GM18520 (cell line): Measurements from ENCODE around the gene RPN1.

ENCODE experiments used
- ATAC-seq: cut with Tn5 transposase; IDR thresholded peaks from one replicate; pipeline ENCODE4 v1.9.1; 2021; ENCODE audit not compliant: unreplicated experiment

RPN1 gene

DNA sequence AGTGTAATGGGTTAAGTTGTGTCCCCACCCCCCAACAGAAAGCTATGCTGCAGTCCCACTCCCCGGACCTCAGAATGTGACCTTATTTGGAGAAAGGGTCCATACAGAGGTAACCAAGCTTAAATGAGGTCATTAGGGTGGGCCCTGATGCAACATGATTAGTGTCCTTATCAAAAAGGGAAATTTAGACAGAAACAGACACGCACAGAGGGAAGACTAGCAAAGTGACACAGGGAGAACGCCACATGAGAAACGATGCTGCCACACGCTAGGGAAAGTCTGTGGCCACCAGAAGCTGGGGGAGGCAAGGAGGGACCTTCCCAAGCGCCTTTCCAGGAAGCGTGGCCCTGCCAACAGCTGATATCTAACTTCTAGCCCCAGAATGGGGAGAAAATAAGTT, 65.4 kb downstream of the RPN1 start:
- ATAC-seq: no peak

DNA sequence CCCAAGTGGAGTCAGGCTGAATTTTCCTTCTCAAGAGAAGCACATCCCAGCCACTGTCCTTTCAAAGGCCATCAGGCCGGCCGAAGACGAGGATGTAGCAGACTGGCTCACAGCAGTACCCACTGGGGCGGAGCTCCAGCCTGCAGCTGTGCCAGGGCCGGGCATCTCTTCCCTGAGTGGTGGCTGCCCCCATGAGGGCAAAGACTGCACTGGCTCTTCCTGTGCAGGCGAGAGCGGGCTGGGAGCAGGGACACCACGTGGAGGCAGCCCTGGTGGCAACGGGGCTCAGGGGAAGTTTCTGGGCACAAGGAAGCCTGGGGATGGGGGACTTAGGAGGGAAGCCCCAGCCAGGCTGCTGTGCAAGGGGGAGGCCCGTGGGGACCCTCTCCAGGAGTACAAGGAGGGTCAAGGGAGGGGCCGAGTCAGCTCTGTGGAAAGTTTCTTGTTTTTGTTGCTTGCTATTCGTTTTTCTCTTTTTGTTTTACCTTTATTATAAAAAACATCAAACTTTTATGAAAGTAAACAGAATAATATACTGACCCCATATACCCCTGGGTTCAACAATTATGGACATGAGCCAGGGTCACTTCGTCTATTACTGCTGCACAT, 66.1 kb downstream of the RPN1 start:
- ATAC-seq: no peak

GRCh38 chr3:128581566-128581965, 69.1 kb downstream of the RPN1 start:
- no peak for ATAC-seq

DNA sequence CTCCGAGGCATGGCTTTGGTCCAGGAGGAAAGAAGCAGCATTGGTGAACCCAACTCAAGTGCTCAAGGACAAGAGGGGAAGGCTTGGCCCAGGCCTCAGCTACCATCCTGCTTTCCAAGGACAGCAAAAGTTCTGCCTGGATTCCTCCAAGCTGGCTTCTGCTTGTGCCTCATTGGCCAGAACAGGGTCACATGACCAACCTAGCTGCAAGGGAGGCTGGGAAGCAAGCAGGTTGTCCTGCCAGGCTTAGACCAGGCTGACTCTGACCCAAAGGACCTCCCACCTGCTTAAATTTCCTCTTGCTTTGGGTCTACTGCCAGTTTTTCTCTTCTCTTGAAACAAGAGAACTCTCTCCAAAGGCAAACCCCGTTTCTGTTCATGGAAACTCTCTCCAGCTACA, 70.7 kb downstream of the RPN1 start:
- ATAC-seq: no peak

DNA sequence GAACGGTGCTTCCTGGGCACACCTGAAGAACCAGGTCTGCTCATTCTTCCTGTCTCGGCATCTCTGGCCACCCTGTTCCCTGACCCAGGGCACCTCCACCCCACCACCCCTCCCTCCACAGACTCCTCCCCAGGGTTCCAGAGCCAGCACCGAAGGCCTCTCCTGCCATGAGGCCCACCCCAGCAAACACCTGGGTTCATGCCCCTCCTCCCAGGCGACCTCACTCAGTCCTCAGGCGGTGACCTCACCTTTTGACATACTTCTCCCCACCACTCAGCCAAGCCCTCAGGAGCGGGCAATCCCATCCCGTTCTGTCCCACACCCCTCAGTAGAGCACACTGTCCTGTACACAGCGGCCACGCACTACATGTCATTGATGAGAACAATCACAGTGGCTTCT, 72.3 kb downstream of the RPN1 start:
- ATAC-seq: no peak

DNA sequence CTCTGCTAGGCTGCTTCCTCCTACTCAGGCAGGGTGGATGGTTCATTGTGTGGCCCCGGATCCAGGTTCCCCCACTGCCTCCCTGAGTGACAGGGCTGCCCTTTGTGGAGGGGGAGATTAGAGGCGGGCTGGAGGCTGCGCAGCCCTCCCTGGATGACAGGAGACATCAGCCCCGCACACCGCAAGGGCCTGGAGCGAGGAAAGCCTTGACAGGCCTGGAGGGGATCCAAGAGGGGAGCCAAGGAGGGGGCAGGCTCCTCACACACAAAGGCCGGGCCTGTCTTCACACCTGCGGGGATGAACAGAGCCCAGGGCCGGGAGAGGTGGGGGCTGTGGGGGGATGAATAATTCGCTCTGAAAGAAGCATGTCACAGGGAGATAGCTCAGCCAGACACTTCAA, 72.9 kb downstream of the RPN1 start:
- no peak for ATAC-seq

DNA sequence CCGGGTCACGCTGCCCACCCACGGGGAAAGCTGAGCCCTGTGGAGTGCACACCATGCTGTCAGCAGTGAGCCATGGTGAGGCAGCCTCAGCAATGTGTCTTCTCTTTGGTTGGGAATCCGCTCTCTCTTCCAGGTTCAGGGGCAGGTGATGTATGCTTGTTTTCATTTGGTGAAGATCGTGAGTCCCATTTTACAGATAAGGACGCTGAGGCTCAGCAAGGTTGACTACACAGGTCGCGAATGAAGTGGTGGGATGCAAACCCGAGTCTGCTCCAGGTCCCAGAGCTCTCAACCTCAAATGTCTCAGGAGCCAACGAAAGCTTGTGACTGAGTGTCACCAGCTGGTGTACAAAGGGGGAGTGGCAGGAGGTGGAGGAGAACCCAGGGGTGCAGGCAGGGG, 74.3 kb downstream of the RPN1 start:
- no peak for ATAC-seq

- no peak for ATAC-seq
These were observed 74.8 kb downstream of the RPN1 start for GRCh38 chr3:128575777-128576176.

DNA sequence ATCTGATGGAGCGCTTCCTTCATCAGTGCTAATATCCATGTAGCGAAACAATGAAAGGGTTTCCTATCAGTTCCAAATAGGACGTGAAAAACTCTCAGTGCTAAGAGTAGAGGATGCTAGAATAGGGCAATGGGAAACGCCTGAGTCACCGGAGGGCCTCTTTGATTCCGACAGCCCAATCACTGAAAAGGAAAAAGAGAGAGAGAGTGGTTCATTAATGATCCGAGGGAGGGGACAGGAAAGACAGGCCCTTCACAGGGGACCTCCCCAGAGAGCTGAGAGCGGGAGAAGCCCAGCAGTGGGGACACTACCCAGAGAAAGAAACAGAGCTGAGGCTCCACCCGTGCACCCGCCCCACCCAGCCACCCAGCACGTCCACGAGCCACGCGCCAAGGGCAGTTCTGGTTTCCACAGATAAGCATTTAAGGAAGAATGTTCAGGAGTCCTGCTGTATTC, 76.9 kb downstream of the RPN1 start:
- ATAC-seq: no peak

- ATAC-seq: no peak
These were observed 77.5 kb downstream of the RPN1 start for GRCh38 chr3:128573160-128573559.

DNA sequence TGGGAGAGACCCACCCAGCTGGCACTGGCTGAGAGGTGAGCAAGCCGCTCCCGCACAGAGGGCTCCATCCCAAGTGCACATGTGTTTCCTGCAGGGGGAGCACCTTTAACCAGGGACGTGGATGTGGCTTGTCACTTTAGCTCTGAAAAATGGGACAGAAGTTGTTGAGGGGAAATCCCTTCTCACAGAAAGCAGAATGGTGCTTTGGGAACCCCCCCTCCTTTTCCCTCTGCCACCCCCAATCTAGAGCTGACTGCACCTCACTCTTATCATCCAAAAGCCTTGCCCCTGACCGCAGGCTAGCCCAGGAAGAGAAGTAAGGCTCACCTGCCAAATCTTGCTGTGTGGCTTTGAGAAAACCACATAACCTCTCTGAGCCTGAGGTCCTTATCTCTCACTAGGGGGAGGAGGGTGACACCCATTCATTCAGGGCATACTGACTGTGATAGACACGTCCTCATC, 77.9 kb downstream of the RPN1 start:
- no peak for ATAC-seq

DNA sequence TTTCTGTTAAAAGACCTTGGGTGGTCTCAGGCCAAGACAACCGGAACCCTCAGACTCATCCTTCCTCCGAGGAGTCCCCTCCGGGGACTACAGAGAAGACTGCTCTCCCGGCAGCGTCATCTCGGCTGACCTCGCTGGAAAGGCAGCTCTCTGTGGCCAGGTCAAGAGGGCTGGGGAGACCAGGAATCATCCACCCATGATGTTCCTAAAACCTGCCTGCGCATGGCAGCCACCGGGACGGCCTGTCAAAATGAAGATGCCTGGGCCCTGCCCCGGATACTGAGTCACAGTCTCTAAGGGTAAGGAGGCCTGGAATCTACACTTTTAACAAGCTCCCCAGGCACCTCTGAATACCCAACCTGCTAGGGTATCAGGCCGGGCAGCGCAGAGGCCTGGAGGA, 78.6 kb downstream of the RPN1 start:
- no peak for ATAC-seq
